Muscle of leg (tissue), 11 donors: ENCODE results near the gene RABGAP1L. TPM values are rescaled to one million over a fixed set of nuclear protein-coding genes. Genes with fewer than 3 reads are reported as not detected.
"Not testable (repeated sequence)": the region's sequence is repeated elsewhere in the genome, so short reads cannot be mapped to it uniquely, and the experiment has no call there.

Experiments used
- DNase-seq: peaks from one replicate; pipeline ENCODE4 v3.0.0; 2013
- H3K27ac ChIP-seq: one replicate; pipeline ENCODE4 v1.5.1; 2013; ENCODE audit warnings: mild to moderate bottlenecking, low read length, control low read depth
- H3K27me3 ChIP-seq: one replicate; pipeline ENCODE4 v1.6.1; 2013; ENCODE audit warnings: low read length; ENCODE audit not compliant: control insufficient read depth, insufficient read depth
- H3K36me3 ChIP-seq: one replicate; pipeline ENCODE4 v1.6.1; 2013; ENCODE audit warnings: low read length; ENCODE audit not compliant: control insufficient read depth, insufficient read depth
- H3K4me1 ChIP-seq: one replicate; pipeline ENCODE4 v1.6.1; 2013; ENCODE audit warnings: low read length; ENCODE audit not compliant: control insufficient read depth, insufficient read depth
- H3K4me3 ChIP-seq: one replicate; pipeline ENCODE4 v1.5.1; 2013; ENCODE audit warnings: low read length, control low read depth
- H3K9me3 ChIP-seq: replicated peaks from 2 replicates; pipeline ENCODE4 v1.6.1; 2013; ENCODE audit warnings: low read depth, low read length; ENCODE audit not compliant: control insufficient read depth
- WGBS: methylation state at CpG from one replicate; pipeline ENCODE4 v1.1.5; 2013; ENCODE audit warnings: missing lambda C conversion rate; ENCODE audit not compliant: insufficient coverage; 5-methylcytosine and 5-hydroxymethylcytosine counted together
- polyA plus RNA-seq, 8 donors: library from polyadenylated mRNA; unstranded; fragments of 120-200 nt; gene quantifications; one replicate each; pipeline versions ENCODE4 v1.2.1 to v1.2.3, GENCODE V29; 2013; ENCODE audit warnings: inconsistent platforms in 1 of 8, low replicate concordance in 1 of 8; ENCODE audit not compliant: insufficient read length in 8 of 8, insufficient read depth in 1 of 8
- total RNA-seq: library from RNA; stranded (reverse); fragments of 120-200 nt; gene quantifications from one replicate; pipeline ENCODE4 v1.2.4, GENCODE V29; 2013

RABGAP1L gene
- total and polyA plus RNA-seq, 9 donors = 9.8 to 27.2 (median 11.6) TPM

GRCh38 chr1:174230399-174230798, 71.1 kb downstream of the RABGAP1L start:
- Histone ChIP-seq H3K27ac (no peak overlapping the region), H3K4me1 (no peaks in the 10 kb centered on the region), H3K9me3 (peaks cover 3% of the 10 kb centered on the region), H3K36me3 (peaks cover 4% of the 10 kb centered on the region), H3K4me3 (no peak overlapping the region), H3K27me3 (no peaks in the 10 kb centered on the region)
- WGBS = 84% methylated on average over 4 of the region's 5 CpGs
- no peak for DNase-seq

GRCh38 chr1:174232761-174233160, 73.4 kb downstream of the RABGAP1L start:
- H3K4me3 ChIP-seq = no peak overlapping the region
- no peak for DNase-seq
- H3K36me3 ChIP-seq = peaks cover 4% of the 10 kb centered on the region
- H3K27ac ChIP-seq = no peak overlapping the region
- no CpG with 5 or more reads among the region's 3 CpGs for WGBS
- H3K9me3 ChIP-seq = peaks cover 3% of the 10 kb centered on the region
- no peaks in the 10 kb centered on the region for H3K27me3 ChIP-seq
- H3K4me1 ChIP-seq = no peaks in the 10 kb centered on the region

- not testable (repeated sequence) for H3K9me3 ChIP-seq, H3K27me3 ChIP-seq, DNase-seq, H3K4me3 ChIP-seq, H3K4me1 ChIP-seq, H3K36me3 ChIP-seq, H3K27ac ChIP-seq
- WGBS = 91% methylated on average over 26 of the region's 31 CpGs
Observed at GRCh38 chr1:174238845-174239501, 79.7 kb downstream of the RABGAP1L start.

- Histone ChIP-seq H3K27ac (no peak overlapping the region), H3K9me3 (no peaks in the 10 kb centered on the region), H3K27me3 (no peaks in the 10 kb centered on the region), H3K36me3 (peaks cover 3% of the 10 kb centered on the region), H3K4me3 (no peak overlapping the region), H3K4me1 (no peaks in the 10 kb centered on the region)
- no CpG with 5 or more reads among the region's 1 CpG for WGBS
- DNase-seq = no peak
Observed at GRCh38 chr1:174239541-174239940, 80.2 kb downstream of the RABGAP1L start.

GRCh38 chr1:174242856-174243255, 83.5 kb downstream of the RABGAP1L start:
- Histone ChIP-seq H3K4me1 (no peaks in the 10 kb centered on the region), H3K36me3 (peaks cover 3% of the 10 kb centered on the region), H3K27me3 (no peaks in the 10 kb centered on the region), H3K4me3 (no peak overlapping the region), H3K9me3 (no peaks in the 10 kb centered on the region), H3K27ac (no peak overlapping the region)
- WGBS = 75% methylated on average over 2 of the region's 2 CpGs
- no peak for DNase-seq

- peaks cover 3% of the 10 kb centered on the region for H3K36me3 ChIP-seq
- no peaks in the 10 kb centered on the region for H3K4me1 ChIP-seq
- WGBS = no CpG with 5 or more reads among the region's 3 CpGs
- no peaks in the 10 kb centered on the region for H3K9me3 ChIP-seq
- H3K27ac ChIP-seq = no peak overlapping the region
- H3K27me3 ChIP-seq = no peaks in the 10 kb centered on the region
- H3K4me3 ChIP-seq = no peak overlapping the region
- peak; percentile 4 for DNase-seq
Observed at GRCh38 chr1:174243451-174244000, 84.2 kb downstream of the RABGAP1L start.

- H3K4me3 ChIP-seq = no peak overlapping the region
- H3K9me3 ChIP-seq = no peaks in the 10 kb centered on the region
- no peak for DNase-seq
- no peak overlapping the region for H3K27ac ChIP-seq
- 40% methylated on average over 1 of the region's 5 CpGs for WGBS
- H3K36me3 ChIP-seq = peaks cover 3% of the 10 kb centered on the region
- no peaks in the 10 kb centered on the region for H3K4me1 ChIP-seq
- H3K27me3 ChIP-seq = no peaks in the 10 kb centered on the region
Observed at GRCh38 chr1:174244017-174244416, 84.7 kb downstream of the RABGAP1L start.

GRCh38 chr1:174247472-174247871, 88.2 kb downstream of the RABGAP1L start:
- no peak for DNase-seq
- WGBS = 100% methylated on average over 1 of the region's 4 CpGs
- Histone ChIP-seq H3K9me3 (no peaks in the 10 kb centered on the region), H3K36me3 (peaks cover 3% of the 10 kb centered on the region), H3K4me1 (no peaks in the 10 kb centered on the region), H3K4me3 (no peak overlapping the region), H3K27ac (no peak overlapping the region), H3K27me3 (no peaks in the 10 kb centered on the region)

- DNase-seq = no peak
- no peak overlapping the region for H3K27ac ChIP-seq
- H3K27me3 ChIP-seq = no peaks in the 10 kb centered on the region
- no peak overlapping the region for H3K4me3 ChIP-seq
- H3K4me1 ChIP-seq = no peaks in the 10 kb centered on the region
- H3K9me3 ChIP-seq = no peaks in the 10 kb centered on the region
- H3K36me3 ChIP-seq = peaks cover 3% of the 10 kb centered on the region
Observed at GRCh38 chr1:174248041-174248440, 88.7 kb downstream of the RABGAP1L start.

GRCh38 chr1:174256386-174256785, 97.1 kb downstream of the RABGAP1L start:
- H3K9me3 ChIP-seq, DNase-seq, H3K36me3 ChIP-seq, H3K4me3 ChIP-seq, H3K27me3 ChIP-seq, H3K4me1 ChIP-seq, H3K27ac ChIP-seq: not testable (repeated sequence)
- 100% methylated on average over 4 of the region's 14 CpGs for WGBS

GRCh38 chr1:174258148-174258550, 98.8 kb downstream of the RABGAP1L start:
- Histone ChIP-seq H3K27me3 (no peaks in the 10 kb centered on the region), H3K9me3 (no peaks in the 10 kb centered on the region), H3K27ac (no peak overlapping the region), H3K4me1 (peaks cover 2% of the 10 kb centered on the region), H3K36me3 (no peaks in the 10 kb centered on the region), H3K4me3 (no peak overlapping the region)
- no CpG with 5 or more reads among the region's 1 CpG for WGBS
- peak; percentile 43 for DNase-seq
